ENCODE results near the gene C2orf92. TPM values are rescaled to one million over a fixed set of nuclear protein-coding genes. Genes with fewer than 3 reads are reported as not detected.

Gene C2orf92
- total RNA-seq, 2 donors from 2014 or later, result 3.0 to 3.1 TPM

GRCh38 chr2:97712693-97713295 lies 43.3 kb downstream of the C2orf92 start:
- no peak overlapping the region for H3K27ac ChIP-seq
- TF ChIP-seq, protein P1, sequence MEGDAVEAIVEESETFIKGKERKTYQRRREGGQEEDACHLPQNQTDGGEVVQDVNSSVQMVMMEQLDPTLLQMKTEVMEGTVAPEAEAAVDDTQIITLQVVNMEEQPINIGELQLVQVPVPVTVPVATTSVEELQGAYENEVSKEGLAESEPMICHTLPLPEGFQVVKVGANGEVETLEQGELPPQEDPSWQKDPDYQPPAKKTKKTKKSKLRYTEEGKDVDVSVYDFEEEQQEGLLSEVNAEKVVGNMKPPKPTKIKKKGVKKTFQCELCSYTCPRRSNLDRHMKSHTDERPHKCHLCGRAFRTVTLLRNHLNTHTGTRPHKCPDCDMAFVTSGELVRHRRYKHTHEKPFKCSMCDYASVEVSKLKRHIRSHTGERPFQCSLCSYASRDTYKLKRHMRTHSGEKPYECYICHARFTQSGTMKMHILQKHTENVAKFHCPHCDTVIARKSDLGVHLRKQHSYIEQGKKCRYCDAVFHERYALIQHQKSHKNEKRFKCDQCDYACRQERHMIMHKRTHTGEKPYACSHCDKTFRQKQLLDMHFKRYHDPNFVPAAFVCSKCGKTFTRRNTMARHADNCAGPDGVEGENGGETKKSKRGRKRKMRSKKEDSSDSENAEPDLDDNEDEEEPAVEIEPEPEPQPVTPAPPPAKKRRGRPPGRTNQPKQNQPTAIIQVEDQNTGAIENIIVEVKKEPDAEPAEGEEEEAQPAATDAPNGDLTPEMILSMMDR (IDR thresholded peaks at IDR 0.05), result no peak
- H3K4me3 ChIP-seq, result no peak overlapping the region

GRCh38 chr2:97713296-97714083 lies 44.0 kb downstream of the C2orf92 start, which contains the start of gene ZAP70:
TSS of gene ZAP70 (plus strand) at chr2:97713576. CDS start at chr2:97724037, 10,461 bp downstream.
- Histone ChIP-seq H3K27ac (no peak within 1 kb of the TSS), H3K4me3 (no peak within 1 kb of the TSS)
- no peak for DNase-seq (ENCODE audit: low spot score)

More at GRCh38 chr2:97712693-97713295, 43.3 kb downstream of the C2orf92 start:
- H3K27me3 ChIP-seq, result no peaks in the 10 kb centered on the region
- no peaks in the 10 kb centered on the region for H3K36me3 ChIP-seq
- H3K9me3 ChIP-seq, result no peaks in the 10 kb centered on the region
- DNase-seq (ENCODE audit: low spot score), result no peak
- H3K4me1 ChIP-seq, result no peaks in the 10 kb centered on the region

DNA sequence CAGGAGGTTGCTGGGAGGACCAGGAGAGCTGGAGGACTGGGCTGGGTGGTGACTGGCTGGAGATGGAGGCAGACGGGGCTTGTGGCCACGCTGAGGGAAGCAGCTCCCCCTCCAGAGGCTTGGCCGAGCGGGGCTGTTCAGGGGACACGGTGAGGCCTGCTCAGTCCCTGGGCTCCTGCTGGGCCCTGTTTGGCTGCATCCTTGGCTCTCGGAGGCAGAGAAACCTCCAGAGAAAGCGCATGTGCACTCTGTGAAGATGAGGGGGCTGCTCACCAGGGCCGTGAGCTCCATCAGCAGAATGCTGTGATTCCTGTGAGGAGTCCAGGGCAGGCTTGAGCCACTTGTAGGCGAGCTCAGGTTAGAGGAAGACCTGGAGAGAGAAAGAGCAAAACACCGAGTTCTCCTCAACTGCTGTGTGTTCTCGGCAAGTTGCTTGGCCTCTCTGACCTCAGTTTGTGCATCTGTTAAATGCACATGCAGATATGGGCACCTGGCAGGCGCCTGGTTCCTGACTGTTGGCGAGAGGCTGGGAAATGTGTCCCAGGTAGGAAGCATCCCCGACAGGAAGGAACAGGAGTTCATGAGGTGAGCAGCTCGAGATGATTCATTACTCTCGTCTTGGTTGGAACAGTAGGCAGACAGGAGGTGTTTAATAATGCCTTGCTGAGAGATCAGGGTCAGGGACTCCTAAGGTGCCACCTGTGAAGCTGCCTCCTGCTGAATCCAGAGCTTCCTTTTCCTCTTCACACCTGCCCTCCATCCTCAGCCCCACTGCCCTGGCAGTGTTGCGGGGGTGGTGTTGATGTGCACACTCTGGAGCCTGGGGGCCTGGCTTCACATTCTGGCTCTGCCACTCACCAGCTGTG lies 44.8 kb downstream of the C2orf92 start:
- Histone ChIP-seq H3K27ac (no peak overlapping the region), H3K27me3 (no peaks in the 10 kb centered on the region), H3K4me1 (no peaks in the 10 kb centered on the region), H3K36me3 (no peaks in the 10 kb centered on the region), H3K9me3 (no peaks in the 10 kb centered on the region), H3K4me3 (no peak overlapping the region)
- TF ChIP-seq, protein P1 (IDR thresholded peaks at IDR 0.05), result no peak
- DNase-seq (ENCODE audit: low spot score), result no peak

More at GRCh38 chr2:97713296-97714083, 44.0 kb downstream of the C2orf92 start, which contains the start of gene ZAP70:
- no peaks in the 10 kb centered on the region for H3K27me3 ChIP-seq
- TF ChIP-seq, protein P1 (IDR thresholded peaks at IDR 0.05), result no peak
- no peaks in the 10 kb centered on the region for H3K9me3 ChIP-seq
- no peaks in the 10 kb centered on the region for H3K4me1 ChIP-seq
- no peaks in the 10 kb centered on the region for H3K36me3 ChIP-seq

- Histone ChIP-seq H3K4me1 (no peaks in the 10 kb centered on the region), H3K36me3 (no peaks in the 10 kb centered on the region), H3K4me3 (no peak overlapping the region), H3K27me3 (no peaks in the 10 kb centered on the region), H3K9me3 (no peaks in the 10 kb centered on the region), H3K27ac (no peak overlapping the region)
- TF ChIP-seq, protein P1 (IDR thresholded peaks at IDR 0.05), result no peak
- no peak for DNase-seq (ENCODE audit: low spot score)
Measured at GRCh38 chr2:97714950-97715652, 45.6 kb downstream of the C2orf92 start.

All from right atrium auricular region (tissue), 2 donors.